ENCODE data around the gene LCN12.

GRCh38 chr9:136963341-136963740 is 11.3 kb downstream of the LCN12 start:
- no peak for TF ChIP-seq CTCF (IDR thresholded peaks at IDR 0.05)
- TF ChIP-seq POLR2A (IDR thresholded peaks at IDR 0.05) = no peak
